Activated naive CD4-positive, alpha-beta T cell treated with anti-CD3 and anti-CD28 coated beads, Interleukin-2, amount 50 U/mL, for 16 hours (primary cell): ENCODE data around the gene TRABD2B.

ENCODE experiments used
- DNase-seq: peaks from one replicate; pipeline ENCODE4 v3.0.0-alpha.2; 2020

Gene TRABD2B

GRCh38 chr1:47991187-47991586 is 6.0 kb downstream of the TRABD2B start:
- DNase-seq: no peak

- DNase-seq: no peak
These were observed 6.9 kb downstream of the TRABD2B start for GRCh38 chr1:47990286-47990685.

- no peak for DNase-seq
These were observed 9.6 kb downstream of the TRABD2B start for GRCh38 chr1:47987601-47988000.

DNA sequence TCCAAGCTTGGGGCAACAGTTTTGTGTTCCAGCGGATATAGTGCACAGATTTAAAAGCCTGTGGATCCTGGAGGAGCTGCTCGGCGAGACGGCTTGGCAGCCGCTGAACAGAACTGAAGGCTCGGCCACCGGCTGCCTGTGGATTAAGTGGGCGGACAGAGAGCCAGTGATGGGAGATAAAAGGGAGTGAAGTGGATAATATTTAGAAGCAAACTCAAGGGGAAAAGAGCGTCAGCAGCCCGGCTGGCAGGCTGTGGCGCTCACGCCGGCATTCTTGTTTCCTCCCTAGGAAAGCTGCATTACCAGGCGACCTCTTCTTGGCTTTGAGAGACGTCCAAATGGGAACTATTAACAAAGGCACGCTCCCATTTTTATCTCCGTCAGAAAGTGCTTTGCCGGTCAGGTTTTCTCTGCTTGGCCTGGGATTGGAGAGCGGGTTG is 10.4 kb downstream of the TRABD2B start:
- no peak for DNase-seq

DNA sequence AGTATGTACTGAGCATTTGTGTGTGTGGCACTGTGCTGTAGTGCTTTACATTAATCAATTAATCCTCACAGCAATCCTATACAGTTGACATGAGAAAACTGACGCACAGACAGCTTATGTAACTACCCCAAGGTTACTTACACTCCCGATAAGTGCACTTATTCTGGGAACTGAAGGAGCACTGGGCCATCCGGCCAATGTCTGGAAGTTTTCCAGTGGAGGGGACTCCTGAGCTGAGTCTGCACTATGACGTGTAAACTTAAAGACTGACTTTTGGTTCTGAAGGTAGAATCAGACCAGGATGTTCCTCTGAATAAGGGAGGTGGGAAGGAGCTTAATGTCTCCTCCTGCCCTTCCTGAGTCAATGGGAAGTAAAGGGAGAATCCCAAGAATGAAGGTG is 12.2 kb downstream of the TRABD2B start:
- no peak for DNase-seq

DNA sequence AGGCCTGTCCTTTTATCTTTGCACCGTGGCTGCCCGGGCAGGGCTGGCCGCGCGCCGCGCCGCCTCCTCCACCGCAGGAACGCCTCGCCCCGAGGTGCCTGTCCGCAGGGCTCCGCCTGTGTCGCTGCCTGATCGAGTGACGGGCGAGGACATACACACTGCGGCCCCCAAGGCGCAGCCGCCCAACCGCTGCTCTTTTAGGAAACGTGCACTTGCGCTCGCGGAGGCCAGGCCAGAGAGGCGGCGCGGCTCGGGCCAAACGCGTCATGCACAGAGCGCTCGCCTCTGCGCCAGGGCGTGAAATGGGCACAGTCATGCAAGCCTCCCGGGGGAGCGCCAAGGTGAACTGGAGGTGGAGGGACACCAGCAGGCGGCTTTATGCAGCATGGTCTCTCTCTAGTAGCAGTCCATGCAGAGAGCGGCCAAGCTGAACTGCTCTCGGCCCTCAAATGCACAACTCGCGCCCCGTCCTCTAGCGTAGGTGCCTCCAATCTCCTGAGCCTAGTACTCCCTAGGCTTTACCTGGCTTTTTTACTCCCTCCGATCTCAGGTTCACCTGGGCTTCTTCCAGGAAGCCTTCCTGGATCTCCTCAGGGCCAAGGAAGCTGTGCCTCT is 12.9 kb downstream of the TRABD2B start:
- no peak for DNase-seq

DNA sequence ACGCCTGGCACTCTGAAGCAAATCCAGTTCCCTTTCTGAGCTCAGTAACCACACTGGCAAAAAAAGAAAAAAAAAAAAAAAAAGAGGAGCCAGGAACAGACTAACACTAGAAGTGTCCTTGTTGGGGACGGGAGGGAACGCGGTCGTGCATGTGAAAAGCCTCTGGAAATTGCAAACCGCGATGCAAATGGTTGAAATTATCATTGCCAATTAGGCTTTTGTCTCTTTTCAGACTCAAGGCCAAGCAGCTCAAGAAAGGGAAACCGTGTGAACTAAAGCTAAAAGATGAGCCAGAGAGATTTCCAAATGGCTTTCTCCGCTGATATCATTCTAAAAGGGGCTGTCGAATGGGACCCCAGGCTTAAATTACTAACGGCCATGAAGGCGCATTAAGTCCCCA is 13.5 kb downstream of the TRABD2B start:
- no peak for DNase-seq

DNA sequence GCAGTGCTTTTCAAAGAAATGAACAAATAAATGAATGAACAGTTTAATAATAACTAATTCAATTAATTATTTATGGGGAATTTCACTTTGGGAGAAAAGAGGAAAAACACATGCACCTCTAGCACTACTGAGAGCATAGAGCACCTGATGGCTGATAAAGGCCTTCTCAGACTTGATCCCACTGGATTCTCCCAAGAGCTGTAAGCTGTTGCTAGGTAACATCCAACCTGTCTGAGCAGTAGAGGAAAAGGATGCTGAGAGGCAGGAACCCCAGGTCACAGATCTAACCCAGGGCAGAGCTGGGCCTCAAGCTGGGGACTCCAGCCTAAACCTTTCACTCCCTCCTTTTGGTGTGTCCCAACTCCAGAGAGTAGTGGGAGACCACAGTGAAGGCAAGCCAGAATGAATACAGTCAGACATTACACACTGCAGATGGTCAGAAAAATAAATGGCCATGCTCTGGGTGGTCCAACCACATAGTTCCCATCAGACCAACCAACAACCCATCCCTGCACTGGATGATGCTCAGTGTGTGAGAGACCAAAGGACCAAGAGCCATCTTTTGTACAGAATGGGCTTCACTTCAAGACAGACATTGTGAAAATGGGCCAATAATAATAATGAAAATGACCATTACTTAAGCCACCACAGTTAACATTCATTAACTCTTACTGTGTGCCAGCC is 15.4 kb downstream of the TRABD2B start:
- no peak for DNase-seq

DNA sequence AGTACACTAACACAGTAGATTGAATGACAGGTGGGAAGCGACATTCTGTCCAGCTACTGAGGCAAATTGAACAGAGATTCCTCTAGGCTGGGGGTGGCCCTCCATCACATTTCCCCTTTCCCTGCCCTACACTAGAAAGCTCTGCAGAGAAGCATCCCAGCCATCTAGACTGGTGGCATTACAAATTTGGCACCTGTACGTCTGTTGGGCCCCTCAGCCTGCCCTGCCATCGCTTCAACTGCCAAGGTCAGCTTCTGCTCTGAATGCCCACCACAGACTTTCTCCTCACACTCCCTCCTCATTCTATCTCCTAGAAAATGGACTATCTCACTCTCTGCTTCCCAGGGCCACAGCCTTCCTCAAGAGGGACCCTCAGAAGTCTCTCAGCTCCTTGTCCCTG is 16.7 kb downstream of the TRABD2B start:
- no peak for DNase-seq

DNA sequence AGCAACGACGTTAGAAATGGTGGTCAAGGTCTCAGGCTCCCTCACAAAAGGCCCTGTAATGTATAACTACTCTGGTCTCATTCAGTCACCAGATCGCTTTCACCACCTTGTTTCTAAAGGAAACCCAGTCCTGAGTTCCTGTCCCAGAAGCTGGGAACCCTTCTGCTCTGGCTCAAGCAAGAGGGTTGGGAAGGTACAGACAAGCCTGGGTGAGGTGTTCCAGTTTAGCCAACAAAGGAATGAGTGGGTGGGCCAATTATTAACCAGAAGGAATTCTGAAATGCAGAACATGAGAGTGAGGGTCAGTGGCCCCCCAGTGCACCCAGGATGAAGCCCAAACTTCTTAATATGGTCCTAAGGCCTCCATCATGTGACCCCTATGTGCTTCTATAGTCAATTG is 17.5 kb downstream of the TRABD2B start:
- DNase-seq: no peak

GRCh38 chr1:47978486-47978885 is 18.7 kb downstream of the TRABD2B start:
- DNase-seq: no peak

GRCh38 chr1:47976728-47977127 is 20.5 kb downstream of the TRABD2B start:
- DNase-seq: no peak

DNA sequence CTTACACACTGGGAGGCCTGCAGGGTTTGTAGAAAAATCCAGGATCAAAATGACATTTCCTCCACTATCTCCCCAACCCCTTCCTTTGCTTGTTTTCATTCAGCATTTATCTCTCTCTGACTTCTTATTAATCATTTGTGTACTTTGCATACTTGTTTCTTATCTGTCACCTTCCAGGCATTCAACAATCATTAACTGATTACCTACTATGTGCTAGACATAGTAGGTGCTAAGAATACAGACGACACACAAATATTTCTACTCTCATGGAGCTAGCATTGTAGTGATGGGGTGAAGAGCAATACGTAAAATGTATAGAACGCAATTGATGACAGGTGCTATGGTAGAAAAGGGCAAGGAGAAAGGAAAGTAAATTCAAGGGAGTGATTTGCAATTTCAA is 20.9 kb downstream of the TRABD2B start:
- no peak for DNase-seq

- no peak for DNase-seq
These were observed 21.8 kb downstream of the TRABD2B start for GRCh38 chr1:47975302-47975921.

- DNase-seq: no peak
These were observed 24.2 kb downstream of the TRABD2B start for GRCh38 chr1:47972864-47973432.

DNA sequence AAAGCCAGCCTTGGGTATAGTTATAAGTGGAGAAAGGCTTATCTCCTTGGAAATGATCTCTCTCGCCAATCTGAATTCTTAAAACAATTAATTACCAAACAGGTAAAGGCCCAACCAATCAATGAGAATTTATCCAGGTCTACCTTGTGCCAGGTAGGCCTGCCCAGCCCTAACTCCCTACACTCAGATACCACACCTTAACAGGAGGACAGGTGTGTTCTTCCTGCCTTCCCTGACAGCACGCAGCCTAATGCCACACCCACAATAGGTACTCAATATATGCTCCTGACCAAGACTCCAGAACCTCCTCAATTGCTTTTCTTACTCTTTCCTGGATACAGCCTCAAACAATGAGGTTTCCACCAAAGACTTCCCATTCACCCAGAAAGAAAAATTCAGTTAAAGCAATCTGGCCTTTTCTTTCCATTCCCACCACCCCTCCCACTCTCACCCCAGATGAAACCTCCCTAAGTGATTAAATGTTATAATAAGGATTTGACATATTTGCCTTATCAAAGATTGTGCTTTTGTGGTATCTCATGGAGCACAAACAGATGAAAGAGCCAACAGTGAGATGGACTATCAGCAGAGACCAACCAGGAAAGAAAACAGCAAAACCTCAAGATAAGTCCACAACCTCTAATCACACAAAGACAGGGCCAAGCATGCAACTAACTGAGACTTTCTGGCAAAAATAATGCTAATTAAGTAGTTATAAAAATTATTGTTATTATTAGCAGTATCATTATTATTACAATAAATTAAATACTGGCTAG is 25.6 kb downstream of the TRABD2B start:
- DNase-seq: no peak

GRCh38 chr1:47970882-47971281 is 26.3 kb downstream of the TRABD2B start:
- DNase-seq: no peak

GRCh38 chr1:47969478-47969877 is 27.7 kb downstream of the TRABD2B start:
- DNase-seq: no peak

DNA sequence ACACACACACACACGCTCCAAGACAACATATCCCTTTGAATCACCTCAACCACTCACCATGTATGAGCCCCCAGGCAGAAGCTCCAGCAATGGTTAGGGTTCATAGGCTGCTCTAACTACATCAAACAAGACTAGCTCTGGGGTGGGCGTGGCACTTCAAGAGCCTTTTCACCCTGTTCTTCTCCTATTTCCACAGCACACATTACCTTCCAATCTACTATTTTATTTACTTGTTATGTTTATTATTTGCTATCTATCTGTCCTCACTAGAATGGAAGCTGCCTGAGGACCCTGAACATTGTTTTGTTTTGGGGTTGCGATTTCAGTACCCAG is 28.7 kb downstream of the TRABD2B start:
- DNase-seq: no peak

GRCh38 chr1:47967864-47968555 is 29.2 kb downstream of the TRABD2B start:
- no peak for DNase-seq

DNA sequence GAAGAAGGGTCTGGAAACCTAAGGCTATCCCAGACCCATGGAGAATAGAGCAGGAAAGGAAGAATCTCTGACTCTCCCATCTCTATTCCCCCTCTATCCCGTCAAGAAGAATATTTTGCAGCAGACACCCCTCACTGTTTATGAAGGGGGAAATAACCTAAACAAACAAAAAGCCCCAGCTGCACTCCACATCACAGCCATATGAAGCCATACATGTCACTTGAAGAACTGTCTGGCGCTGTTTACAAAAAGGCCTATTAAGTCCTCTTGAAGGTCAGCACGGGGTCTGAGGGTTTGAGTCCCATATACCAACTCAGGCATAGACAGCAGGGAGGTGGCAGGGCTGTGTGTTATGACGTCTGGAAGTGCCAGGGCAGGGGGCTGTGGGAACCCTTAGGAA is 31.4 kb downstream of the TRABD2B start:
- no peak for DNase-seq

GRCh38 chr1:47964636-47965035 is 32.5 kb downstream of the TRABD2B start:
- DNase-seq: no peak
